ENCODE results near the gene CAPRIN1.

The CAPRIN1 gene

DNA sequence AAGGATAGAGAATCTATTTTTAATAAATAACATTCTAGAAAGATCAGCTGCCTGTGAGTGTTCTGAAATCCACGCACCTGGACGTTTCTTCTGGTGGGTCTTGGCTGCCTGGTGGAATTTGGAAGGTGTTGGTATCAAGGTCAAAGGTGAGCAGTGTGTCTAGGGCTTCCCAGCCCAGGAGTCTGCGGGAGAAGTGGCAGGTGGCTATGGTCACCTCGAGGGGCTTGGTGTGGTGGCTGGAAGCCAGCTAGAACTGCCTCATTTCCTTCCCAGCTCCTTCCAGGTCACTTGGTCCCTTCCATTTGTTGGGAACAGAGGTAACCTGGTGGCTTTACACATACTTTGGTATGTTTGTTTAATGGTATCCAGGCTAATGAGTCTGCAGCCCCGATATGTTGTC is 95.3 kb downstream of the CAPRIN1 start:
- DNase-seq, result no peak

DNA sequence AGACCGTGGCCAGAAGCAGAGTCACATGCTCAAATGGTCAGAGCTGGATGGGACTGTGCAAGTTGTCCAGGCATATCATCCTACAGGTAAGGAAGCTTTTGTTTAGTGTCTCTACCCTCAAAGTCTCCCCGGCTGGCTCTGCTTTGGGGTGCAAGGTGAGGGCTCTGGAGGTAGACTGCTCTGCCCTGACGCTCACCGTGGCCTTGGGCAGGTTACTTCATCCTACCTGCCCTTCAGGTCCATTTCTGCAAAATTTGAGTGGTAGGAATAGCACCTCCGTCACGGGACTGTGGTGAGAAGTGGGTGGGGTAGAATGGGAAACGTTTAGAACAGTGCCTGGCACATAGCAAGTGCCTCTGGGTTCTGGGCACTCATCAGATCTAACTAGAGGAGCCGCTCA is 96.0 kb downstream of the CAPRIN1 start:
- DNase-seq, result no peak

DNA sequence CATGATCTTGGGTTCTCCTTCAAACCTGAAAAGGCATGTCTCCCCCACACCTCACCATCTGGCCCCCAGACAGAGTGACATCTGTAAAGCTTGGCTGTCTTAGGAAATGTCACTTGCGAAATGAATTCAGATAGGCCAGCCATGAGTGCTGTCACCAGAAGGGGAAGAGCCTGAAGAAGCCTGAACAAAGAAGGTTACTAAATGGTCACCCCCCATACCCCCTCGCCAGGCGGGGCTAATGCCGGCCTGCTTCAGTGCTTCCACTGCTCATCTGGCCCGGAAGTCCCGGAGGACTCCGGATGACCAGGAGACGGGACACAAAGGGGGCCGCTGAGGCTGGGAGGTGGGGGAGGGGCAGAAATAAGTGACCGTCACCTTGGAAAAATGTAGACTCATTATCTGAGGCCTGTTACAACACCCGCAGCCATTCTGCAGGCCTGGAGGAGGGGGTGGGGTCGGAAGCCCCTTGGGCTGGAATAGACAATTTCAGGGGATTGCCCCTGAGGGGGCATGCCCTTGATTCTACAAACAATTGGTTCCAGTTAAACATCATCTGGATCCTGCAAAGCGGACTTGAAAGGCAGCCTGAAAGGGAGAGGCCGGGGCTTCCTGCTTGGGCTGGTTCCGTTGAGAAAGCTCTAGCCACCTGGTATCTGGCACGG is 97.1 kb downstream of the CAPRIN1 start:
- no peak for DNase-seq

DNA sequence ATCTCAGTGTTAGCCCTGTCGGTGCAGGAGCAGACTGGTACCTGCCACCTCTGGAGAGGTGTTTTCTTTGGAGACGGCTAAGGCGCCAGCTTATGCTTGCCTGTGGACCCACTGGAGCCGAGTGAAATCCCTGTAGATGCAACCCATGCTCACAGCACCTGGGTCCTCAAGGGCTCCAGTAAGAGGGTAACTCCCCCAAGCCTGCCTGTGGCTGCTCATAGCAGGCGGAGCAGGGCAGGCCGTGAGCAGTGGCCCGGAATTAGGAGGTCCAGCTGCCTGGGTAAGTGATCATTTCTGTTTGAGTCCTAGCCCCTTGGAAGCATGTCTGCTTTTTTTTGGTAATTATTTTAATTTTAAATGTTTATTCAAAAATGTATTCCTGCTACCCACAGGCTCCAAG is 97.7 kb downstream of the CAPRIN1 start:
- no peak for DNase-seq

- DNase-seq, result no peak
Measured at GRCh38 chr11:34149786-34150185, 98.3 kb downstream of the CAPRIN1 start.

DNA sequence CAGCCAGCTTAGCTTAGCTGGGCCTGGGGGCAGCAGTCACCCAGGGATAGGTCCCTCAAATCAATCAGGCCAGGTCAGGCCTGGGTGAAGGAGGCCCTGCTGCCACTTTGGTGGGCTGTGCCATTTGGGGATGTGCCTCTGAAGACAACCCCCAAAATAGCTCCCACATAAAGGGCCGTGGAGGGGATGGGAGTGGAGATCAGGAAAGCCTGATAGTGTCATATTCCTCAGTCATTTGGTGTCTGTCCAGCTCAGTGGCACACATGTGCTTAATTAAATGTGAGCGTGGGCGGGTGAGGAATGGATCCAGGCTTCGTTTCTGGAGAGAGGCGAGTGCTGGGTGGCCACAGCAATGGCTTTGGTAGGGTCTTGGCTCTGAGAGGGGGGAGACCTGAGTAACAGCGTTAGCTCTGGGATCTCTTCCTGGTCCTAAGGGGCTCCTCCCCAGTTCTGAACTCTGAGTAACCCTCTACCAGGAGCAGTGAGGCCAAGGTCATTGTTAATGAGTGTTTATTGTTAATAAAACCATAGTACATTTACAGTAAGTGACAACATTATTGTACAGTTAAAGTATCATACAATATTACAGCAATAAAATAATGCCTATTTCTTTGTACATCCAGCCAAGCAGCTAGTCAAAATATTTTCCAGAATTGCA is 99.1 kb downstream of the CAPRIN1 start:
- DNase-seq, result no peak
